Esophagus muscularis mucosa (tissue), 4 donors: Measurements from ENCODE around the gene PAX5. TPM values are rescaled to one million over a fixed set of nuclear protein-coding genes. Genes with fewer than 3 reads are reported as not detected.

ENCODE experiments used
- DNase-seq: peaks from one replicate; pipeline ENCODE4 v3.0.0-alpha.2; 2017; ENCODE audit errors: extremely low spot score
- H3K27ac ChIP-seq, 4 donors: fragments of 200-600 bp; sonication (generic); replicated peaks in 1 of 4; 1 replicate in 3 of 4; 2 replicates in 1 of 4; pipeline ENCODE4 v1.5.1; 2016 to 2019; ENCODE audit warnings: mild to moderate bottlenecking in 1 of 4
- H3K27me3 ChIP-seq, 4 donors: fragments of 200-600 bp; sonication (generic); one replicate each; pipeline versions ENCODE4 v1.5.1 to v1.6.0; 2016 to 2019
- H3K36me3 ChIP-seq, 4 donors: fragments of 200-600 bp; sonication (generic); one replicate each; pipeline ENCODE4 v1.5.1; 2016 to 2019
- H3K4me1 ChIP-seq, 4 donors: fragments of 200-600 bp; sonication (generic); one replicate each; pipeline ENCODE4 v1.5.1; 2016 to 2019
- H3K4me3 ChIP-seq, 4 donors: fragments of 200-600 bp; sonication (generic); 1 replicate in 2 of 4; 2 replicates in 2 of 4; pipeline ENCODE4 v1.5.1; 2016 to 2019; ENCODE audit warnings: mild to moderate bottlenecking in 4 of 4, moderate library complexity in 1 of 4
- H3K9me3 ChIP-seq, 4 donors: fragments of 200-600 bp; sonication (generic); 1 replicate in 3 of 4; 2 replicates in 1 of 4; pipeline ENCODE4 v1.5.1; 2016 to 2019
- EP300 ChIP-seq: sonication (generic); formaldehyde crosslinking; IDR thresholded peaks from one replicate; pipeline ENCODE4 v1.6.1; 2017; ENCODE audit warnings: antibody characterized with exemption
- POLR2A ChIP-seq: fragments of 450-650 bp; IDR thresholded peaks from one replicate; pipeline ENCODE4 v1.6.1; 2017; ENCODE audit warnings: antibody characterized with exemption, moderate library complexity, mild to moderate bottlenecking, low read depth
- POLR2AphosphoS5 ChIP-seq, 2 donors: sonication (generic); formaldehyde crosslinking; IDR thresholded peaks; one replicate each; pipeline ENCODE4 v1.6.1; 2017; ENCODE audit warnings: antibody characterized with exemption in 2 of 2
- WGBS: methylation state at CpG from one replicate; pipeline ENCODE4 v1.1.5; 2018; 5-methylcytosine and 5-hydroxymethylcytosine counted together
- intact Hi-C: fragments of 100-400 bp; cut with DNase I; formaldehyde crosslinking; loops from one replicate; pipeline ENCODE4 v1.15.1; 2023
- total RNA-seq, 4 donors: library from RNA; depleted of rRNA; stranded (reverse); fragments of >200 nt; gene quantifications; one replicate each; pipeline versions ENCODE4 v1.1.0 to v1.2.1, GENCODE V29; 2016
- TF ChIP-seq, protein P1 (sequence below), 3 experiments: fragments of 200-600 bp in 2 of 3; fragments of 450-650 bp in 1 of 3; sonication (generic) in 2 of 3; IDR thresholded peaks; one replicate each; pipeline ENCODE4 v1.5.1; 2017 to 2019; ENCODE audit warnings: antibody characterized with exemption in 3 of 3, mild to moderate bottlenecking in 2 of 3, moderate library complexity in 1 of 3

Gene PAX5
- total RNA-seq, 4 donors from 2014 or later, result 0.17 TPM; not detected in 3

DNA sequence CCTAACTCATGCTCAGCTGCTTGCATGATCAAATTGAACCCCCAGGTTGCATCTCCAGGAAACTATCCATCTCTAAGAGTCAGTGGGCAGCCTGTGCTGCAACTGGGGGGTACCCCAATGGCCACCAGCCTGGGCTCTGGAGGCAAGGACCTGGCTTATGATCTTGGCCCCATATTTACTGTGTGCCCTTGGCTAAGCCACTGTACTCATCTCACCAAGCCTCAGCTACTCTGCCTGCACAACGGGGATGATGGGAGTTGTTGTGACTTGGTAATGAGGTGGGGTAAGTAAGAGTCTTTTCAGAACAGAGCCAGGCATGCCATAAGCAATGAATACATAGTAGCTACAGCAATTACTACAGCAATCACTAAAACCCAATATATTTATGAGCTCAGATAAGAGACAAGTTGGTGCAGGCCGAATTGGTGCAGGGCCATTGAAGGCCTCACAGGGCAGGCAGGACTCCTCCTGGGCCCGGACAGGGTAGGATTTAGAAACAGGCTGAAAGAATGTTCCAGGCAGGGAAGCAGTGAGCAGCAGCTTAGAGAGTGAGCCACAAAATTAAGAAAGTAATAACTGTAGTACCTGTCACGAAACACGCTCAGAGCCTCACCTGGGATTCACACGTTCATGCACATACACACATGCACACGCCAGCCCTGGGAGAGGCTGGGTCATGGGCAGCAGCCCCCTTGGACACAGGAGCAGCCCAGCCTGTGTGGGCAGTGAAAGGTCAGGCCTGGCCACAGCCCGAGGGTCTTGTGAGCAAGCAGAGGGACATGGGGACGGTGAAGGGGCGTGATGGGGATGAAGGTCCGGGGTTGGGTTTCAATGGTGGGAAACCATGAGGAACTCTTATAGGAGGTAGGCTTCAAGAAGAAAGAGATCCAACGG lies 74.1 kb downstream of the PAX5 start:
- 94% methylated on average over 12 of the region's 12 CpGs for WGBS
- intact Hi-C loops, result no loop called here
- no peak overlapping the region for H3K27ac ChIP-seq
- no peak for DNase-seq
- H3K4me3 ChIP-seq, result no peak overlapping the region
- no peaks in the 10 kb centered on the region for H3K4me1 ChIP-seq
- no peak for TF ChIP-seq POLR2AphosphoS5 (IDR thresholded peaks at IDR 0.05)
- TF ChIP-seq, protein P1, sequence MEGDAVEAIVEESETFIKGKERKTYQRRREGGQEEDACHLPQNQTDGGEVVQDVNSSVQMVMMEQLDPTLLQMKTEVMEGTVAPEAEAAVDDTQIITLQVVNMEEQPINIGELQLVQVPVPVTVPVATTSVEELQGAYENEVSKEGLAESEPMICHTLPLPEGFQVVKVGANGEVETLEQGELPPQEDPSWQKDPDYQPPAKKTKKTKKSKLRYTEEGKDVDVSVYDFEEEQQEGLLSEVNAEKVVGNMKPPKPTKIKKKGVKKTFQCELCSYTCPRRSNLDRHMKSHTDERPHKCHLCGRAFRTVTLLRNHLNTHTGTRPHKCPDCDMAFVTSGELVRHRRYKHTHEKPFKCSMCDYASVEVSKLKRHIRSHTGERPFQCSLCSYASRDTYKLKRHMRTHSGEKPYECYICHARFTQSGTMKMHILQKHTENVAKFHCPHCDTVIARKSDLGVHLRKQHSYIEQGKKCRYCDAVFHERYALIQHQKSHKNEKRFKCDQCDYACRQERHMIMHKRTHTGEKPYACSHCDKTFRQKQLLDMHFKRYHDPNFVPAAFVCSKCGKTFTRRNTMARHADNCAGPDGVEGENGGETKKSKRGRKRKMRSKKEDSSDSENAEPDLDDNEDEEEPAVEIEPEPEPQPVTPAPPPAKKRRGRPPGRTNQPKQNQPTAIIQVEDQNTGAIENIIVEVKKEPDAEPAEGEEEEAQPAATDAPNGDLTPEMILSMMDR (IDR thresholded peaks at IDR 0.05), result no peak
- no peak for TF ChIP-seq EP300
- no peak for TF ChIP-seq POLR2A
- no peaks in the 10 kb centered on the region for H3K36me3 ChIP-seq
- peaks cover 0 to 57% (median 0%) of the 10 kb centered on the region in 4 donors for H3K27me3 ChIP-seq
- H3K9me3 ChIP-seq, result no peaks in the 10 kb centered on the region

DNA sequence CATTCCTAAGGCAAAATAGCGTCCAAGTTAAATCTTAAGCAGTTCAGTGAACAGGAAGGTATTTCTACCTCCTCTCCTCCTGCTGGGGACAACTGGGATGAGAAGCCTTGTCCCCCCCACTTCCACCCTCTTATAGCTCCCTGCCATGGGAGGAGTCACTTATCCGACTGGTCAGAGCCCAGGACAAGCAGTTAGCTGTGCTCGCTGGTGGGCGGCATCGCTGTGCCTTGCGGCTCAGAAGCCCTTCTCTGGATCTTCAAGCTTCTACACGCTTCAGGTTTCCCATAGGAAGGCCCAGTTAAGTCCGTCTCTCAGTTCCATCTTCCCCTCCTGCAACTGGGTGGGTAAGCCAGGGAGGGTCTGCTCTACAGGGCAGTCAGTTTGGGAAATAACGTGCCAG lies 77.2 kb downstream of the PAX5 start:
- DNase-seq, result no peak
- TF ChIP-seq, protein P1 (IDR thresholded peaks at IDR 0.05), result no peak
- TF ChIP-seq POLR2AphosphoS5 (IDR thresholded peaks at IDR 0.05) (no peak), EP300 (no peak), POLR2A (no peak)
- intact Hi-C loops, result no loop called here
- H3K4me3 ChIP-seq, result no peak overlapping the region
- no peaks in the 10 kb centered on the region for H3K9me3 ChIP-seq
- WGBS, result 59% methylated on average over 9 of the region's 9 CpGs
- peaks cover 0 to 60% (median 0%) of the 10 kb centered on the region in 4 donors for H3K27me3 ChIP-seq
- no peaks in the 10 kb centered on the region for H3K36me3 ChIP-seq
- H3K4me1 ChIP-seq, result no peaks in the 10 kb centered on the region
- no peak overlapping the region for H3K27ac ChIP-seq

DNA sequence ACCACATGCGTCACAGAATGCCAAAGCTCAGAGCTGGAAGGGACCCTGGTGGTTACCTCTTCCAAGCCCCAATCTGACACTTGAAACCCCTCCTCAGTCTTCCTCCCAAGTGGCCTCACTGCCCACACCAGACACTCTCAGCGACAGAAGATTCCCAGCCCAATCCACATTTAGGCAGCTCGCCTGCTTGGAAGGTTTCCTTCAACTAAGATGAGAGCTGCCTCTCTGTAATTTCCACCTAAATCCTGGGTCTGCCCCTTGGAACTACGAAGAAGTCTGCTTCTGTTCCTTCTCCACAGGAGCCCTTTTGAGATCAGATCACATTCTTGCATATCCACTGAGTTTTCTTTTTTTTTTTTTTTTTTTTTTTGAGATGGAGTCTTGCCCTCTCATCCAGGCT lies 83.7 kb downstream of the PAX5 start:
- Histone ChIP-seq H3K27me3 (peaks cover 0 to 21% (median 0%) of the 10 kb centered on the region in 4 donors), H3K27ac (no peak overlapping the region), H3K4me1 (peaks cover 0 to 3% (median 0%) of the 10 kb centered on the region in 4 donors), H3K9me3 (no peaks in the 10 kb centered on the region), H3K36me3 (no peaks in the 10 kb centered on the region), H3K4me3 (no peak overlapping the region)
- WGBS, result 77% methylated on average over 4 of the region's 4 CpGs
- intact Hi-C loops, result no loop called here
- TF ChIP-seq EP300 (no peak), POLR2A (no peak)
- TF ChIP-seq, protein P1 (IDR thresholded peaks at IDR 0.05), result no peak
- DNase-seq, result no peak

DNA sequence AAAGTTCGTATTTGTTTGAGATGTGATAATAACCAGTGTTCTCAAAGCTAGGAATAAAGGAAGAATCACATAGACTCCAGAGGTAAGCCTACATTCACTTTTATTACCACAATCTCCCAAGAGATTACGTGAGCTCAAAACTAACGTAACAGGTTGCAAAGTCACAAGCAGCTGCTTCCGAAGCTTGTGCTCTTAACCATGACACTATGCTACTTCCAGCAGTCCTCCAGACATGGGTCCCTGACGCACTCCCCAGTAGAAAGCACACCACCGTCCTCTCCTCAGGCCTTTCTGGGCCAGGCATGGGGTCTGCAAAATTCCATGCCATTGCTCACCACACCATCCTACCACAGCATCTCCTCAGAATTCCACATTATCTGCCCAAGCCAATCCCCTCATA lies 84.6 kb downstream of the PAX5 start:
- 87% methylated on average over 6 of the region's 6 CpGs for WGBS
- Histone ChIP-seq H3K36me3 (no peaks in the 10 kb centered on the region), H3K27ac (no peak overlapping the region), H3K4me1 (peaks cover 0 to 3% (median 0%) of the 10 kb centered on the region in 4 donors), H3K9me3 (no peaks in the 10 kb centered on the region), H3K27me3 (peaks cover 0 to 19% (median 0%) of the 10 kb centered on the region in 4 donors), H3K4me3 (no peak overlapping the region)
- DNase-seq, result no peak
- intact Hi-C loops, result no loop called here
- no peak for TF ChIP-seq POLR2A
- TF ChIP-seq EP300, result no peak
- no peak for TF ChIP-seq POLR2AphosphoS5 (IDR thresholded peaks at IDR 0.05)
- TF ChIP-seq, protein P1 (IDR thresholded peaks at IDR 0.05), result no peak
